Upper lobe of left lung (tissue), 4 donors: Measurements from ENCODE around the gene MTHFD2.

Experiments
- EP300 ChIP-seq, 4 donors: sonication (generic); formaldehyde crosslinking; IDR thresholded peaks; one replicate each; pipeline ENCODE4 v1.5.1; 2017; ENCODE audit warnings: antibody characterized with exemption in 4 of 4, control low read depth in 2 of 4
- POLR2A ChIP-seq, 4 donors: fragments of 450-650 bp; IDR thresholded peaks; one replicate each; pipeline ENCODE4 v1.5.1; 2016 to 2017; ENCODE audit warnings: antibody characterized with exemption in 4 of 4, mild to moderate bottlenecking in 2 of 4
- POLR2AphosphoS5 ChIP-seq, 2 donors: sonication (generic); formaldehyde crosslinking; IDR thresholded peaks; one replicate each; pipeline ENCODE4 v1.5.1; 2017; ENCODE audit warnings: antibody characterized with exemption in 2 of 2
- TF ChIP-seq, protein P1 (sequence below), 6 experiments: fragments of 450-650 bp in 4 of 6; fragments of 200-600 bp in 2 of 6; sonication (generic) in 2 of 6; IDR thresholded peaks; one replicate each; pipeline ENCODE4 v1.5.1; 2016 to 2019; ENCODE audit warnings: antibody characterized with exemption in 6 of 6

DNA sequence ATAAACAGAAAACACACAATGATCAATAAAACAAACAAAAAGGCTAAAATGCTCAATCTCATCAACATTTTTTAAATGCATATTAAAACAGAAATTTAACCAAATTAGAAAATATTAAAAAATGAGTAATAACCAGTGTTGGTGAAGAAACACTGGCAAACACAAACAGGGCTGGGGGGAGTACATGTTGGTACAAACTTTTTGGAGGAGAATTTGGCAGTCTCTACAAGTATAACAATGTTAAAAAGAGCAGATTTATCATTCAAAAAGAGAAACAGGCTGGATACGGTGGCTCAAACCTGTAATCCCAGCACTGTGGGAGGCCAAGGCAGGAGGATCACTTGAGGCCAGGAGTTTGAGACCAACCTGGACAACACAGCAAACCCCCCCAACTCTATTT is 33.7 kb upstream of the MTHFD2 start:
- TF ChIP-seq POLR2AphosphoS5 (IDR thresholded peaks at IDR 0.05) (no peak), POLR2A (IDR thresholded peaks at IDR 0.05) (no peak), EP300 (IDR thresholded peaks at IDR 0.05) (no peak)
- TF ChIP-seq, protein P1, sequence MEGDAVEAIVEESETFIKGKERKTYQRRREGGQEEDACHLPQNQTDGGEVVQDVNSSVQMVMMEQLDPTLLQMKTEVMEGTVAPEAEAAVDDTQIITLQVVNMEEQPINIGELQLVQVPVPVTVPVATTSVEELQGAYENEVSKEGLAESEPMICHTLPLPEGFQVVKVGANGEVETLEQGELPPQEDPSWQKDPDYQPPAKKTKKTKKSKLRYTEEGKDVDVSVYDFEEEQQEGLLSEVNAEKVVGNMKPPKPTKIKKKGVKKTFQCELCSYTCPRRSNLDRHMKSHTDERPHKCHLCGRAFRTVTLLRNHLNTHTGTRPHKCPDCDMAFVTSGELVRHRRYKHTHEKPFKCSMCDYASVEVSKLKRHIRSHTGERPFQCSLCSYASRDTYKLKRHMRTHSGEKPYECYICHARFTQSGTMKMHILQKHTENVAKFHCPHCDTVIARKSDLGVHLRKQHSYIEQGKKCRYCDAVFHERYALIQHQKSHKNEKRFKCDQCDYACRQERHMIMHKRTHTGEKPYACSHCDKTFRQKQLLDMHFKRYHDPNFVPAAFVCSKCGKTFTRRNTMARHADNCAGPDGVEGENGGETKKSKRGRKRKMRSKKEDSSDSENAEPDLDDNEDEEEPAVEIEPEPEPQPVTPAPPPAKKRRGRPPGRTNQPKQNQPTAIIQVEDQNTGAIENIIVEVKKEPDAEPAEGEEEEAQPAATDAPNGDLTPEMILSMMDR (IDR thresholded peaks at IDR 0.05), result no peak
